SK-N-SH (cell line): ENCODE measurements around the gene PLXNB1. TPM values are rescaled to one million over a fixed set of nuclear protein-coding genes. Genes with fewer than 3 reads are reported as not detected.

Experiments
- CTCF ChIA-PET: fragments of 300-600, 350-600 bp; formaldehyde crosslinking; extraction: SDS; loops from one replicate; lab custom pipeline; 2021; lab: Yijun Ruan, JAX
- POLR2A ChIA-PET: fragments of 350-600 bp; sonication (Branson Sonifier 250); formaldehyde crosslinking; extraction: SDS; loops from one replicate; lab custom pipeline; 2020; ENCODE audit warnings: antibody characterized with exemption, inconsistent platforms; lab: Yijun Ruan, JAX
- DNase-seq: peaks from one replicate; pipeline ENCODE4 v3.0.0; 2012
- H2AFZ ChIP-seq: fragments of 200-600 bp; sonication (generic); 2 replicates; pipeline ENCODE4 v1.8.1; 2016; ENCODE audit warnings: antibody characterized with exemption, mild to moderate bottlenecking, low read depth
- H3F3A ChIP-seq: fragments of 200-600 bp; sonication (generic); replicated peaks from 2 replicates; pipeline ENCODE3; 2016; ENCODE audit warnings: antibody characterized with exemption, mild to moderate bottlenecking; ENCODE audit not compliant: insufficient read depth
- H3K27ac ChIP-seq, 2 experiments: fragments of 200-500 bp in 1 of 2; fragments of 200-600 bp in 1 of 2; sonication (Bioruptor generic) in 1 of 2; sonication (generic), shearing (Covaris generic) in 1 of 2; 2 replicates each; pipeline versions ENCODE4 v1.5.1 to v1.6.1; 2014 to 2016; ENCODE audit warnings: low read depth in 2 of 2, inconsistent platforms in 1 of 2, low read length in 1 of 2, mild to moderate bottlenecking in 1 of 2, mixed read lengths in 1 of 2
- H3K27me3 ChIP-seq: fragments of 200-600 bp; sonication (generic), shearing (Covaris generic); 2 replicates; pipeline ENCODE4 v1.6.1; 2016; ENCODE audit warnings: mixed run types; ENCODE audit not compliant: insufficient read depth
- H3K36me3 ChIP-seq, 2 experiments: fragments of 200-500 bp in 1 of 2; fragments of 200-600 bp in 1 of 2; sonication (Bioruptor generic) in 1 of 2; sonication (generic) in 1 of 2; replicated peaks in 1 of 2; 2 replicates each; pipeline versions ENCODE3 to v1.5.1; 2014 to 2016; ENCODE audit warnings: low read length in 1 of 2, mild to moderate bottlenecking in 1 of 2; ENCODE audit not compliant: insufficient read depth in 2 of 2, control insufficient read depth in 1 of 2
- H3K4me1 ChIP-seq, 2 experiments: fragments of 200-500 bp in 1 of 2; fragments of 200-600 bp in 1 of 2; sonication (Bioruptor generic) in 1 of 2; sonication (generic), shearing (Covaris generic) in 1 of 2; 2 replicates each; pipeline versions ENCODE4 v1.5.1 to v1.6.1; 2014 to 2016; ENCODE audit warnings: low read depth in 1 of 2, low read length in 1 of 2, mixed run types in 1 of 2; ENCODE audit not compliant: insufficient read depth in 2 of 2, control insufficient read depth in 1 of 2
- H3K4me2 ChIP-seq: fragments of 200-600 bp; sonication (generic), shearing (Covaris generic); 2 replicates; pipeline ENCODE4 v1.6.1; 2017; ENCODE audit warnings: mixed run types
- H3K4me3 ChIP-seq, 2 experiments: fragments of 200-500 bp in 1 of 2; fragments of 200-600 bp in 1 of 2; sonication (Bioruptor generic) in 1 of 2; sonication (generic), shearing (Covaris generic) in 1 of 2; 2 replicates each; pipeline versions ENCODE4 v1.5.1 to v1.8.1; 2014 to 2016; ENCODE audit warnings: low read depth in 2 of 2, inconsistent platforms in 1 of 2, low read length in 1 of 2, mild to moderate bottlenecking in 1 of 2, mixed read lengths in 1 of 2, moderate library complexity in 1 of 2
- H3K79me2 ChIP-seq: fragments of 200-600 bp; sonication (generic); 2 replicates; pipeline ENCODE4 v1.8.1; 2017; ENCODE audit warnings: mild to moderate bottlenecking; ENCODE audit not compliant: insufficient read depth
- H3K9ac ChIP-seq: fragments of 200-600 bp; sonication (generic); 2 replicates; pipeline ENCODE4 v1.6.1; 2017; ENCODE audit warnings: mixed run types
- H3K9me2 ChIP-seq: fragments of 200-600 bp; sonication (generic); 2 replicates; pipeline ENCODE4 v1.6.1; 2017; ENCODE audit warnings: mixed run types
- H3K9me3 ChIP-seq: fragments of 200-600 bp; sonication (generic); 2 replicates; pipeline ENCODE4 v1.6.1; 2017; ENCODE audit warnings: mixed run types, mild to moderate bottlenecking, moderate library complexity
- H4K20me1 ChIP-seq: fragments of 200-600 bp; sonication (generic); 2 replicates; pipeline ENCODE4 v1.6.1; 2017; ENCODE audit warnings: mild to moderate bottlenecking, mixed run types; ENCODE audit not compliant: insufficient read depth
- CHD2 ChIP-seq: fragments of 150-350 bp; IDR thresholded peaks from 2 replicates; pipeline ENCODE4 v1.6.1; 2018; ENCODE audit warnings: low read length; ENCODE audit not compliant: partially characterized antibody
- ELF1 ChIP-seq: IDR thresholded peaks from 2 replicates; pipeline ENCODE4 v1.4.0; 2012
- GATA2 ChIP-seq: sonication (generic); formaldehyde crosslinking; IDR thresholded peaks from 2 replicates; pipeline ENCODE4 v1.5.0; 2020; ENCODE audit warnings: mild to moderate bottlenecking, missing genetic modification reagents
- MAX ChIP-seq: IDR thresholded peaks from 2 replicates; pipeline ENCODE4 v1.4.0; 2012; ENCODE audit warnings: low read depth
- MEF2A ChIP-seq: IDR thresholded peaks from 2 replicates; pipeline ENCODE4 v1.4.0; 2012; ENCODE audit warnings: low read depth, borderline replicate concordance
- MXI1 ChIP-seq: IDR thresholded peaks from 2 replicates; pipeline ENCODE4 v1.6.1; 2012; ENCODE audit warnings: mild to moderate bottlenecking, low read depth, low read length, improper control_type of control experiment
- NRF1 ChIP-seq: IDR thresholded peaks from 2 replicates; pipeline ENCODE4 v1.6.1; 2012; ENCODE audit warnings: low read depth, mild to moderate bottlenecking, low read length
- RXRA ChIP-seq: IDR thresholded peaks from 2 replicates; pipeline ENCODE4 v1.4.0; 2012; ENCODE audit warnings: low read depth, mild to moderate bottlenecking, borderline replicate concordance
- SIN3A ChIP-seq: IDR thresholded peaks from 2 replicates; pipeline ENCODE4 v1.6.1; 2012; ENCODE audit warnings: low read depth, mild to moderate bottlenecking, low read length, moderate library complexity, borderline replicate concordance
- TCF12 ChIP-seq: IDR thresholded peaks from 2 replicates; pipeline ENCODE4 v1.4.0; 2012
- TEAD4 ChIP-seq: IDR thresholded peaks from 2 replicates; pipeline ENCODE4 v1.4.0; 2012; ENCODE audit warnings: mild to moderate bottlenecking, borderline replicate concordance; ENCODE audit not compliant: insufficient read depth
- polyA plus RNA-seq, 3 experiments: library from polyadenylated mRNA; depleted of rRNA; stranded (reverse); fragments of >200 nt; gene quantifications; 2 replicates each; pipeline ENCODE4 v1.2.3, GENCODE V29; 2012
- TF ChIP-seq, protein P1 (sequence below): IDR thresholded peaks from 2 replicates; pipeline ENCODE4 v1.6.1; 2012; ENCODE audit warnings: mild to moderate bottlenecking, low read depth, low read length, moderate library complexity
- TF ChIP-seq, protein P2 (sequence below): fragments of 200-600 bp; sonication (generic); IDR thresholded peaks from 2 replicates; pipeline ENCODE4 v1.6.1; 2017; ENCODE audit warnings: antibody characterized with exemption, mild to moderate bottlenecking, moderate library complexity

PLXNB1 gene
- polyA plus RNA-seq, 1 of the 3 experiments (the other 2 are of a cell fraction) = 39.8 TPM

DNA sequence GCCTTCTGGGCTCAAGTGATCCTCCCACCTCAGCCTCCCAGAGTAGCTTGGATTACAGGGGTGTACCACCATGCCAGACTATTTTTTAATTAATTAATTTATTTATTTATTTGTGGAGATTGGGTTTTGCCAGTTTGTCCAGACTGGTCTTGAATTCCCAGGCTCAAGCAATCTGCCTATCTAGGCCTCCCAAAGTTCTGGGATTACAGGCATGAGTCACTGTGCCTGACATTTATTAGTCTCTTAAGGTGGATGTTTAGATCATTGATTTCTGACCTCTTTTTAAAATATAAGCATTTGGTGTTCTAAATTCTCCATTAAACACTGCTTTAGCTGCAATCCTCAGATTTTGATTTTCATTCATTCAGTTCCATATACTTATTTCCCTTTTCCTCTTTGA lies 42.3 kb downstream of the PLXNB1 start:
- no peak overlapping the region for H2AFZ ChIP-seq
- no peaks in the 10 kb centered on the region; the same call in 1 of the 2 replicates for H3K79me2 ChIP-seq
- H3K27me3 ChIP-seq = no peaks in the 10 kb centered on the region; the same call in 1 of the 2 replicates
- TF ChIP-seq MEF2A (no peak), SIN3A (no peak), TCF12 (no peak), TEAD4 (no peak), MXI1 (no peak), RXRA (no peak), CHD2 (no peak), MAX (no peak), ELF1 (no peak), NRF1 (no peak), GATA2 (CRISPR knock-in tag) (no peak)
- TF ChIP-seq, protein P1, sequence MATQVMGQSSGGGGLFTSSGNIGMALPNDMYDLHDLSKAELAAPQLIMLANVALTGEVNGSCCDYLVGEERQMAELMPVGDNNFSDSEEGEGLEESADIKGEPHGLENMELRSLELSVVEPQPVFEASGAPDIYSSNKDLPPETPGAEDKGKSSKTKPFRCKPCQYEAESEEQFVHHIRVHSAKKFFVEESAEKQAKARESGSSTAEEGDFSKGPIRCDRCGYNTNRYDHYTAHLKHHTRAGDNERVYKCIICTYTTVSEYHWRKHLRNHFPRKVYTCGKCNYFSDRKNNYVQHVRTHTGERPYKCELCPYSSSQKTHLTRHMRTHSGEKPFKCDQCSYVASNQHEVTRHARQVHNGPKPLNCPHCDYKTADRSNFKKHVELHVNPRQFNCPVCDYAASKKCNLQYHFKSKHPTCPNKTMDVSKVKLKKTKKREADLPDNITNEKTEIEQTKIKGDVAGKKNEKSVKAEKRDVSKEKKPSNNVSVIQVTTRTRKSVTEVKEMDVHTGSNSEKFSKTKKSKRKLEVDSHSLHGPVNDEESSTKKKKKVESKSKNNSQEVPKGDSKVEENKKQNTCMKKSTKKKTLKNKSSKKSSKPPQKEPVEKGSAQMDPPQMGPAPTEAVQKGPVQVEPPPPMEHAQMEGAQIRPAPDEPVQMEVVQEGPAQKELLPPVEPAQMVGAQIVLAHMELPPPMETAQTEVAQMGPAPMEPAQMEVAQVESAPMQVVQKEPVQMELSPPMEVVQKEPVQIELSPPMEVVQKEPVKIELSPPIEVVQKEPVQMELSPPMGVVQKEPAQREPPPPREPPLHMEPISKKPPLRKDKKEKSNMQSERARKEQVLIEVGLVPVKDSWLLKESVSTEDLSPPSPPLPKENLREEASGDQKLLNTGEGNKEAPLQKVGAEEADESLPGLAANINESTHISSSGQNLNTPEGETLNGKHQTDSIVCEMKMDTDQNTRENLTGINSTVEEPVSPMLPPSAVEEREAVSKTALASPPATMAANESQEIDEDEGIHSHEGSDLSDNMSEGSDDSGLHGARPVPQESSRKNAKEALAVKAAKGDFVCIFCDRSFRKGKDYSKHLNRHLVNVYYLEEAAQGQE = no peak
- TF ChIP-seq, protein P2, sequence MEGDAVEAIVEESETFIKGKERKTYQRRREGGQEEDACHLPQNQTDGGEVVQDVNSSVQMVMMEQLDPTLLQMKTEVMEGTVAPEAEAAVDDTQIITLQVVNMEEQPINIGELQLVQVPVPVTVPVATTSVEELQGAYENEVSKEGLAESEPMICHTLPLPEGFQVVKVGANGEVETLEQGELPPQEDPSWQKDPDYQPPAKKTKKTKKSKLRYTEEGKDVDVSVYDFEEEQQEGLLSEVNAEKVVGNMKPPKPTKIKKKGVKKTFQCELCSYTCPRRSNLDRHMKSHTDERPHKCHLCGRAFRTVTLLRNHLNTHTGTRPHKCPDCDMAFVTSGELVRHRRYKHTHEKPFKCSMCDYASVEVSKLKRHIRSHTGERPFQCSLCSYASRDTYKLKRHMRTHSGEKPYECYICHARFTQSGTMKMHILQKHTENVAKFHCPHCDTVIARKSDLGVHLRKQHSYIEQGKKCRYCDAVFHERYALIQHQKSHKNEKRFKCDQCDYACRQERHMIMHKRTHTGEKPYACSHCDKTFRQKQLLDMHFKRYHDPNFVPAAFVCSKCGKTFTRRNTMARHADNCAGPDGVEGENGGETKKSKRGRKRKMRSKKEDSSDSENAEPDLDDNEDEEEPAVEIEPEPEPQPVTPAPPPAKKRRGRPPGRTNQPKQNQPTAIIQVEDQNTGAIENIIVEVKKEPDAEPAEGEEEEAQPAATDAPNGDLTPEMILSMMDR = no peak
- H3K4me2 ChIP-seq = no peak overlapping the region
- H3K4me1 ChIP-seq = no peaks in the 10 kb centered on the region
- no peak overlapping the region for H3K27ac ChIP-seq
- POLR2A ChIA-PET = no interaction called here
- H3K9ac ChIP-seq = no peak overlapping the region
- H4K20me1 ChIP-seq = no peaks in the 10 kb centered on the region
- no peaks in the 10 kb centered on the region for H3K36me3 ChIP-seq
- H3F3A ChIP-seq = peaks cover 12% of the 10 kb centered on the region
- DNase-seq = no peak
- H3K9me3 ChIP-seq = no peaks in the 10 kb centered on the region
- CTCF ChIA-PET = interaction anchor here (1.1 to 4.8 kb wide), 3 partner anchors 12 to 49 kb away, joined by 3 to 29 read pairs (median 23); no protein-coding TSS in a partner anchor
- no peak overlapping the region for H3K4me3 ChIP-seq
- no peaks in the 10 kb centered on the region for H3K9me2 ChIP-seq
